Fibroblast of villous mesenchyme (primary cell): ENCODE results near the gene LARP4B. TPM values are rescaled to one million over a fixed set of nuclear protein-coding genes. Genes with fewer than 3 reads are reported as not detected.

ENCODE experiments used
- DNase-seq: peaks from one replicate; pipeline ENCODE4 v3.0.0-alpha.2; 2010; ENCODE audit warnings: low read depth
- H3K4me3 ChIP-seq: 2 replicates; pipeline ENCODE4 v1.5.1; 2011; ENCODE audit warnings: low read depth, mild to moderate bottlenecking, low read length
- CTCF ChIP-seq: IDR thresholded peaks from 2 replicates; pipeline ENCODE4 v1.5.1; 2012; ENCODE audit warnings: low read depth, mild to moderate bottlenecking, low read length; ENCODE audit not compliant: insufficient read depth
- total RNA-seq: library from RNA; depleted of rRNA; stranded (reverse); fragments of >200 nt; gene quantifications from 2 replicates; pipeline ENCODE4 v1.2.3, GENCODE V29; 2012

LARP4B gene
- total RNA-seq, 1 donor: 57.4 TPM

GRCh38 chr10:822661-823367 lies 108.7 kb downstream of the LARP4B start:
- DNase-seq: no peak
- H3K4me3 ChIP-seq: no peak overlapping the region
- TF ChIP-seq CTCF: no peak

GRCh38 chr10:822197-822596 lies 109.3 kb downstream of the LARP4B start:
- no peak for TF ChIP-seq CTCF
- H3K4me3 ChIP-seq: no peak overlapping the region
- DNase-seq: no peak

- no peak for TF ChIP-seq CTCF
- no peak overlapping the region for H3K4me3 ChIP-seq
- peak; percentile 26 for DNase-seq
These were observed 110.2 kb downstream of the LARP4B start for GRCh38 chr10:821322-821721.

- TF ChIP-seq CTCF: no peak
- H3K4me3 ChIP-seq: no peak overlapping the region
- DNase-seq: no peak
These were observed 111.7 kb downstream of the LARP4B start for GRCh38 chr10:819816-820215.

- no peak for TF ChIP-seq CTCF
- peak; percentile 58 for DNase-seq
- no peak overlapping the region for H3K4me3 ChIP-seq
These were observed 112.2 kb downstream of the LARP4B start for GRCh38 chr10:819326-819725.

- no peak for TF ChIP-seq CTCF
- no peak for DNase-seq
These were observed 112.8 kb downstream of the LARP4B start for GRCh38 chr10:818526-819220.

More at GRCh38 chr10:818526-819220, 112.8 kb downstream of the LARP4B start:
- H3K4me3 ChIP-seq: no peak overlapping the region
